GM21529 (cell line): Measurements from ENCODE around the gene BCAR1.
A peak's percentile ranks its signal among the peaks of the same experiment; 100 is the strongest.
"Not testable (repeated sequence)": the region's sequence is repeated elsewhere in the genome, so short reads cannot be mapped to it uniquely, and the experiment has no call there.

Experiments used
- ATAC-seq: cut with Tn5 transposase; IDR thresholded peaks from one replicate; pipeline ENCODE4 v1.9.1; 2021; ENCODE audit not compliant: unreplicated experiment

The BCAR1 gene, protein sequence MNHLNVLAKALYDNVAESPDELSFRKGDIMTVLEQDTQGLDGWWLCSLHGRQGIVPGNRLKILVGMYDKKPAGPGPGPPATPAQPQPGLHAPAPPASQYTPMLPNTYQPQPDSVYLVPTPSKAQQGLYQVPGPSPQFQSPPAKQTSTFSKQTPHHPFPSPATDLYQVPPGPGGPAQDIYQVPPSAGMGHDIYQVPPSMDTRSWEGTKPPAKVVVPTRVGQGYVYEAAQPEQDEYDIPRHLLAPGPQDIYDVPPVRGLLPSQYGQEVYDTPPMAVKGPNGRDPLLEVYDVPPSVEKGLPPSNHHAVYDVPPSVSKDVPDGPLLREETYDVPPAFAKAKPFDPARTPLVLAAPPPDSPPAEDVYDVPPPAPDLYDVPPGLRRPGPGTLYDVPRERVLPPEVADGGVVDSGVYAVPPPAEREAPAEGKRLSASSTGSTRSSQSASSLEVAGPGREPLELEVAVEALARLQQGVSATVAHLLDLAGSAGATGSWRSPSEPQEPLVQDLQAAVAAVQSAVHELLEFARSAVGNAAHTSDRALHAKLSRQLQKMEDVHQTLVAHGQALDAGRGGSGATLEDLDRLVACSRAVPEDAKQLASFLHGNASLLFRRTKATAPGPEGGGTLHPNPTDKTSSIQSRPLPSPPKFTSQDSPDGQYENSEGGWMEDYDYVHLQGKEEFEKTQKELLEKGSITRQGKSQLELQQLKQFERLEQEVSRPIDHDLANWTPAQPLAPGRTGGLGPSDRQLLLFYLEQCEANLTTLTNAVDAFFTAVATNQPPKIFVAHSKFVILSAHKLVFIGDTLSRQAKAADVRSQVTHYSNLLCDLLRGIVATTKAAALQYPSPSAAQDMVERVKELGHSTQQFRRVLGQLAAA

DNA sequence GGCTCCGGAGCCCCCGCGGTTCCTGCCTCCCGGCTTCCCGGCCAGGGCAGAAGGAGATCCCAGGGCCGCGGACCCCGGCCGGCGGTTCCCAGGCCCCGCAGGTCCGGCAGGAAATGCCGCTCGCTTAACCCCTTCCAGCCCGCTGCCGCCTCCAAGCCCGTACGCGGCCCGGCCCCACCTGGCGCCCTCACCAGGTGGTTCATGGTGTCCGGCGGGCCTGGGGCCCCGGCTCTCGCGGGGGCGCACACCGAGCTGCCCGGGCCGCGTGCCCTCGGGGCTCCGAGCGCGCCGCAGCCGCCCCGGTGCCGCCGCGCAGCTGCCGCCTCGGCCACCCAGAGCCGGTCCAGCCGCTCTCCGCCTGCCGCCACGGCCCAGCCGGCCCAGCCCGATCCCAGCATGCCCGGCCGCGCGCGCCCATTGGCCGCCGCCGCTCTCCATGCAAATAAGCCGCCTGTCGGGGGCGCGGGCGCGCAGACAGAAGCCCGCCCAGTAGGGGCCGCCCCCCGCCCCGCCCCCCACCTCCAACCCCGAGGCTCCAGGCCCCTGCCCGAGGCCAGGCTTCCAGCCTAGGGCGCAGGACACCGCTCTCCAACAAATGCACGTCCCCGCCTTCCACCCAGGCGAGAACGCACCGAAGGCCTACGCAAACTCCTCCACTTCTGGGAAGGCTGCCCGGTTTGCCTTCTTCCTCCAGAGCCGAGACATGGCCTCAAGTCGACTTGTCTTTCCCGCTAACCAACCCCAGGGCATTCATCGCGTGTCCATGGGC lies at the start of gene BCAR1:
TSS of gene BCAR1 (minus strand) at position 345 of the 769 bp plus-strand sequence. CDS start at position 203, 142 bp downstream.
- peak; percentile 71 for ATAC-seq

DNA sequence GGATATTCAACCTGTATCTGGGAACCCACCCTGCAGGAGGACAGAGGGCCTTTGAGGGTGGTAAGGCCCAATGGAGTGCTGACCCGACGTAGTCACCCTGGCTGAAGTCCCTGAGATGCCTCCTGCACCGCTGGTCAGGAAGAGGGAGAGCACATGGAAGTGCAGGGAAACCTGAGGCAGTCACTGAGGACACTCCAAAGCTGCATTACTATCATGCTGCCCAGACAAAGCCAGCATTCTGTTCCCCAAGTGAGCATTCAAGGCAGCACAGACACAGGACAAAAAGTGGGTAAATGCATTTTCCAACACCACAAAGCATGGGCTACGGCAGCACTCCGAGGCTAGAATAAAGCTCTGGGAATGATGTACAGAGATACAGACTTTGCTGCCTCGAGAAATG lies 46.8 kb upstream of the BCAR1 start:
- ATAC-seq = no peak

DNA sequence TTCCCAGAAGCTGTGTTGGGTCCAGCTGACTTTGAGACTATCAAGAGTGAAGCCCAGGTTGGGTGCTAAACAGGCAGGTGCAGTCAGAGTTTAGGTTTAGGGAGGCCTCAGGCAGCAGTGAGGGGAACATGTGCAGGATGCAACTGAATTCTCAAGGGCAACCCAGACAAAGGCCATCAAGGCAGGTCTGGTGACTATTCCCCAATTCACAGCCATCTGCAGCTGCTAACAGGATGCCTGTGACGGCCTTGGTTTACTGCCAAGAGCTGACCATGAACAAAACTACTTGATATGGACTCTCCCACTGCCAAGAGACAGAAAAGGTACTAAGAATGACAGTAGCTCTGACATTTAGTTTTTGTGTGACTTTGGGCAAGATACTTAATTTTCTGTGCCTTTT lies 45.2 kb upstream of the BCAR1 start:
- ATAC-seq = no peak

DNA sequence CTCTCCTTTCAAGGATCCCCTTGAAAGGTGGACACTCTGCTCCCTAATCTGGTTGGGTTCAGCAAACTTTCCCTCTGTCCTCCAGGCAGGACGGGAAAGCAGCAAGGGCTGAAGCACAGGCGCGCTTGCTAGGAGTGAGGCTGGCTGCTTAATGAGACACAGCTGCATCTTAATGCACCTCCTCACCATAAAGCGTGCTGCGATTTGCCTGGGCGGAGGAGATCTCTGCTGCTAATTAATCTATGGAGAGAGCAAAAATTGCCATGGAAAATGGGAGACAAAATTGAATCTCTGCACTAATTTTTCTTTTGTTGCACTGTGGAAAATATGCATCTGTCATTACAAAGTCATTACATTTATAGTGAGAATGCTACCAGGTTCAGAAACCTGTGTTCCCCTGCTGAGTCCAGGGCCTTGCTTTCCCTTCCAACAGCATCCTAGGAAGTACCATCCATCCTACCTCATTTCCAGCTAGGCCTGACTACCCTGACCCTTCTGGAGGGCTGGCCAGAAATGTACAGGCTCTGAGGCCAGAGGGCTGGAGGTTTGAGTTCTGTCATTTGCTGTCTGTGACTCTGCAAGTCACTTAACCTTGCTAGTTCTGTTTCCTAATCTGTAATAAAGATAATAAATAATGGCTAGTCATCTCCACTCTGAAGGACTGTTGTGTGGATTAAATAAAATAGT lies 43.5 kb upstream of the BCAR1 start:
- ATAC-seq = no peak

DNA sequence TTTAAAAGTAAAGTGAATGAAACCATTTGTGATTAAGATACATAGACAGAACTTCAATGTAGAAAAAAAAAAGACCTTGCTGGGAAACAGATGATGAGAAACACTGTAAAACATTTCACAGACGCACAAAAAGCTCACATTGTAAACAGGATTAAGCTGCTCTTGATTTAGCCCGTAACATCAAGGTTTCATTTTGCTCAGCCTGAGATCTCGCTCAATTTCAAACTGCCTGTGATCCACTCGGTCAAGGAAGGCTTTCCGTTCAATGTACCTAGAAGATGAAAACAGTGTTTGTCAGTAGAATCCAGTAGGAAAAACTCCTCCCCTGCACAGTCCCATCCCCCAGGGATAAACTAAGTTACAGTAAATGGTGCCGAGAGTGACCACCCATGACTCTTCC lies 42.3 kb upstream of the BCAR1 start:
- no peak for ATAC-seq

DNA sequence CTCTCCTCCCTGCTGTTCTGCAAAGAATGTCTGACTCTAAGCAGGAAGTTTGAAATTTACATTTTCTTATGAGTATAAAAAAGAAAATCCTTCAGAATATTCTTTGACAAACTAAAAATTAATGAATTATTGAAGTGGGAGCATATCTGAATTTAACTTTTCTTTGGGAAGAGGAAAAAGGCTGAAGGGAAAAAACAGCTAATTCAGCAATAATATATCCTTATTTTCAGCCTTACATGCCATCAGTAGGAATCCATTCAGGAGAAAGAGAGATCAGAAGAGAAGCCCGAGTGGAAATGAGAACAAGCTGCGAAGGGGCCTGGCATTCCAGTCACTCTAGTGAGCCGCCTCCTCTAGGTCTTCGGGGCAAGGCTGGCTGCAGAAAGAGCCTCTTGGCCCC lies 41.7 kb upstream of the BCAR1 start:
- no peak for ATAC-seq

DNA sequence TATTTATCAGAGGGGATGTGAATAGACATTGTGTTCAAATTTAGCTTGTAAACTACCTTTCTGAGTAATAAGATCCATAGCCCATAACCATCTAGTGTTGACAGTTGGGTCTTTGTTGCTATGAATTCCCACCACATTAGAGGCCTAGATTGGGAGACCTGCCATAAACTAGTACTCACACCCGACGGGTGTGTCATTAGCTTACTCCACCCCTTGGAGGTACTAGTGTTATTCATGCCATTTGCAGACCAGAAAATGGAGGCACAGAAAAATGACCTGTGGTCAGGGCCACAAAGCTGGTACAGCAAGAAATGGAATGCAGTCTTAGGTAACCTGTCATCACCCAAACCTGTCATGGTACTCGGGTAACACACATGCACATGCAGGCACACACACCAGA lies 41.3 kb upstream of the BCAR1 start:
- no peak for ATAC-seq

DNA sequence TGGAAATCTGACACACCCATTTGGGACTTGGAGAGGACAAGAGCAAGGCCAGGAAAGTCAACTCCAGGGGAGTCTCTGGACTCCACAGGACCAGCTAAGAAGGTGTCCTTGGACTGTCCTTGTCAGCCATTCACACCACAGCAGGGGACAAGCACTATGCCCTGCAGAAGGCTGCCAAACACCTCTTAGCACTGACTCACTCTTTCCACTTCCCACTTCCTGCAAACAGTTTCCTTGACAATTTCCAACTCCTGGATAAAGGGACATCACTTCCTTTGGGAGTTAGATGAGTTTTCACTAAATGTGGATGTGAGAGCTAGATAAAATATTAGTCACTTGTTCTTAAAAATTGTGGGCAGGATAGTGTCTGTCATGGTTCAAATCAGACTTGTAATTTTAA lies 37.8 kb upstream of the BCAR1 start:
- ATAC-seq = no peak

DNA sequence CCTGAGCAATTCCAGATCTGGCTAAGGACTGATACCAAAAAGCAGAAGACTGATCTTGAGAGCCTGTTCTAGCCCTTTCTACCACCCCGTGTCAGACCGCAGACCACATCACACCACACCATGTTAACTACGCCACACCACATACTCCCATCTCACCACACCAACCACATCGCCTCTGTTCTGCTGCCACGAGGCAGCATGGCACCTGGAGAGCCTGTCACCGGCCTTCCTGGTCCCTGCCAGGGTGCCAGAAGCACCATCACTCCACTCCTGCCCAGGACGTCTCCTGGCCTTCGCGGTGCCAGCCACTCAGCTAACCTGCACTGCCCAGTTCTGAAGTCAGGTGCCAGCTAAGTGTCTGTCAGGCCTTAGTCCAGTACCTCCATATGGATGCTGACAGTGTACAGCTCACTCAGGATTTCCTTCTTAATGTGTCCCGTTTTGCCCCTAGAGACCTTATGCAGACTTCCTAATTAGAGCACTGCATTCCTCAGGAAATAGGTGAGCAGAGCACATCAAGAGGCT lies 37.2 kb upstream of the BCAR1 start:
- ATAC-seq = peak; percentile 69

DNA sequence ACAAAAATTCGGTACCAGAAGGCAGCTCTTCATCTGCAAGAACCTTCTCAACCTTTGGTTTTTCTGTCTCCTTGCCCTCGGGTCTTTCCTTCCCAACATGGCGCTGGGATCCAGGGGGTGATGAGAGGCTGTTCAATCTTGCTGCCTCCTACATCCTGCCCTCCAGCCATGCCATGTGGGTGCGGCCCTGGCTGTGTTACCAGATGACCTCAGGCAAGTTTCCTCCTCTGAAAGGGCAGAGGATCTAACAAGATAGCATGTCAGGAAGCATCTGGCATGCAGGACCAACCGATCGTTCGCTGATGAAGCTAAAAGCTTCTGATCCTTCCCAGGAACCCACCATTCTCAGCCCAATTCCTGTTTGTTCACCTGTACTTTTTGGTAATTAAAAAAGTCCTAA lies 36.8 kb upstream of the BCAR1 start:
- no peak for ATAC-seq

DNA sequence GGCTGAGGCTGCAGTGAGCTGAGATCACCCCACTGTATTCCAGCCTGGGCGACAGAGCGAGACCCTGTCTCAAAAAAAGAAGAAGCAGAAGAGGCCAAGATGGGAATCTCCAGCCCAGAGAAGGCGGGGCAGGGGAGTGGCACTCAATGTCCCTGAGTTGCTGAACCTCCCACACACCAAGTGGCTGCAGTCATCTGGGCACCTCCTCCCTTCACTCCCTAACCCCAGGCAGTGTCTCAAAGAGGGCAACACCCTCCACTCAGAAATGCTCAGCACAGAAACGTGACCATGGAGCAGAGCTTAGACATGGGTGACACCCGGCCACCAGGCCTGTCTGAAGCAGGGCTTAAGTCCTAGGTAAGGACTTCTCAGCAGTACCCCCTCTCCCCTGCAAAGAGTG lies 36.3 kb upstream of the BCAR1 start:
- no peak for ATAC-seq

DNA sequence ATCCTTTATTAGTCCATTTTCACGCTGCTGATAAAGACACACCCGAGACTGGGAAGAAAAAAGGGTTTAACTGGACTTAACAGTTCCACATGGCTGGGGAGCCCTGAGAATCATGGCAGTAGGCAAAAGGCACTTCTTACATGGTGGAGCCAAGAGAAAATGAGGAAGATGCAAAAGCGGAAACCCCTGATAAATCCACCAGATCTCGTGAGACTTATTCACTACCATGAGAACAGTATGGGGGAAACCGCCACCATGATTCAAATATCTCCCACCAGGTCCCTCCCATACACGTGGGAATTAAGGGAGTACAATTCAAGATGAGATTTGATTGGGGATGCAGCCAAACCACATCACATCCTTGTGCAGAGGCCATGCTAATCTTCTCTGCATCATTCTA lies 35.0 kb upstream of the BCAR1 start:
- ATAC-seq = no peak

DNA sequence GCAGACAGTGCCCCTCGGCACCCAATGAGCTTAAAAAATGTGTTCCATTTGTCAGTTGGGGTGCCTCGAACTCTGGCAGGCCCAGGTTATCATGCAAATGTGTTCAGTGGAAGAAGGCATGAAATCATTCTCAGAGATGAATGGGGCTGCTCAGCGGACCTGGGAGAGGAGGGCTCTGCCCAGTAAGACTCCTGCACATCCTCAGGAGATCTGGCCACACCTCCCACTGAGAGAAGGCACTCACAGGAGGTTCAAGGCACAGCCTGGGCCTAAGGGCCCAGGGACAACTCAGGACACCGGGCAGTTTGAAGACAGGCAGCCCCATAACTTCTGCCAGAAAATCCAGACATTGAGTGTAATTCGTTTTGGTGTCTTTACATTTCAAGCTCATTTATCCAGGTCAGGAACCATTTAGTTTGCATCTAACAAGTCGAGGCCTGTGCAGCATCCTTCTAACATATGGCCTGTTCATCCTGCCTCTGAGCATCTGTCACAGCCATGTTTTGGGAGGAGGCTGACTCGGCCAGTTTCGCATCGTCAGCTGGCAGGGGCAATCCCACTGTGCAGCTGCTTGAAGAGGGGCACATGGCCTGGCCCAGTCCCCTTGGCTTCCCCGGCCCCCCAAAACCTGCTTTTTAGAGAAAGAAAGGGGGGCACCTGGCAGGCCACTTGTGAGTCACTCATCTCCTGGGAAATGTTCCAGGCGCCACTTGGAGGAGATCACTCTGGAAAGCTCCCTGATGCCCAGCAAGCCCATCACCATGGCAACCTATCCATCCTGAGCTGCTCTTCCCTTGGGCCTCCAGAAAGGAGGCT lies 31.2 kb upstream of the BCAR1 start:
- no peak for ATAC-seq

DNA sequence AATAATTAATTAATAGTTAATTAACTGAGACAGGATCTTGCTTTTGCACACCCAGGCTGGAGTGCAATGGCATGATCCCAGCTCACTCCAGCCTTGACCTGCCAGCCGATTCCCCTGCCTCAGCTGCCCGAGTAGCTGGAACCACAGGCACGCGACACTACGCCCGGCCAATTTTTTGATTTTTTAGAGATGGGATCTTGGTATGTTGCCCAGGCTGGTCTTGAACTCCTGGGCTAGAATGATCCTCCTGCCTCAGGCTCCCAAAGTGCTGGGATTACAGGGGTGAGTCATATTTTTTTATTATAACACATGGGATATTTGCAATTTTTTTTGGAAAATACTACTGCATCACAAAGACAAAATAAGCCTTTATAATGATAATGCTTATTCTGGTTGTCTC lies 30.4 kb upstream of the BCAR1 start:
- ATAC-seq = no peak

DNA sequence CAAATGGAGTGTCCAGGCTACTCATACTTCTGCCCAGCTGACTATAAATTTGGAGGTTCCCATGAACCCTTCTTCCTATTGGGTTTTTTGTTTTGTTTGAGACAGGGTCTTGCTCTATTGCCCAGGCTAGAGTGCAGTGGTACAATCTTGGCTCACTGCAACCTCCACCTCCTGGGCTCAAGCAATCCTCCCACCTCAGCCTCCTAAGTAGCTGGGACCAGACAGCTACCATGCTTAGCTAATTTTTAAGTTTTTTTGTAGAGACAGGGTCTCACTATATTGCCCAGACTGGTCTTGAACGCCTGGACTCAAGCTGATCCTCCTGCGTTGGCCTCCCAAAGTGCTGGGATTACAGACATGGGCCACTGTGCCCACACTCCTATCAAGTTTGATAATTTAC lies 29.6 kb upstream of the BCAR1 start:
- not testable (repeated sequence) for ATAC-seq

DNA sequence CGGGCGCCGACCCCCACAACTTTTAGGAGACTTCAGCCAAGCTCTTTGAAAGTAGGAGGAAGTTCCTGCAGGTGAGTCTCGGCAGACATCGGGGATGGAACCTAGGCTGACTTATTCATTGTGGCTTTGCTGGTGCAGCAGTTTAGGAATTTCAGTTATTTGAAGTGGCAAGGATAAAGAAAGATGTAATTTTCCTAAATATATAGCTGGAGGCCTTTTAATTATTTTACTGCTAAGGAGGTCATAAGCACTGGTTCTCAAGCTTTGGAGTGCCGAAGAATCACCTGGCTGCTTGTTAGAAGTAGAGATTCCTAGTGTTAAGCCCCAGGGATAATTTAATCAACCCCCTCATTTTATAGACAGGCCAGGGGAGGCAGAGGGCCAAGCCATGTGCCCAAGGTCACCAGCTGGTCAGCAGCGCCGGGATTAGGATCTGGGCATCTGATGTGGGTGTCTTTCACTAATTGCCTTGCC lies 28.9 kb upstream of the BCAR1 start:
- no peak for ATAC-seq

DNA sequence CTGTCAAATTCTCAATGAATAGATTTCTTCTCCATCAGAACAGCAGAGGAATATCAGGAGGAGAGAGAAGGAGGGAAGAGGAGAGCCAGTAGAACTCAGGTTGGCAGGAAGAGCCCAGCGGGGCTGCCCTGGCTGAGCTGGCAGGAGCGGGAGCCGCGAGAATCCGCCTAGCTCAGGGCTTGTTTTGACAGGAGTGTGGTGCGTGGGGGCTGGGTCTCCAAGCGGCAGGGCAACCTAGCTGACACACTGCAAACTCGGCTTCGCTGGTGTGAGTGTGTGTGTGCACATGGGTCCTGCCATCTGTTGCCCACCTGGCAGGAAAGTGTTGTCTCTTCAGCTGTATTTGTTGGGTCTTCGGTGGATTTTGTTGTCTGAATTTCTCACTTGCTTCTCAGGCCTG lies 27.9 kb upstream of the BCAR1 start:
- ATAC-seq = no peak

DNA sequence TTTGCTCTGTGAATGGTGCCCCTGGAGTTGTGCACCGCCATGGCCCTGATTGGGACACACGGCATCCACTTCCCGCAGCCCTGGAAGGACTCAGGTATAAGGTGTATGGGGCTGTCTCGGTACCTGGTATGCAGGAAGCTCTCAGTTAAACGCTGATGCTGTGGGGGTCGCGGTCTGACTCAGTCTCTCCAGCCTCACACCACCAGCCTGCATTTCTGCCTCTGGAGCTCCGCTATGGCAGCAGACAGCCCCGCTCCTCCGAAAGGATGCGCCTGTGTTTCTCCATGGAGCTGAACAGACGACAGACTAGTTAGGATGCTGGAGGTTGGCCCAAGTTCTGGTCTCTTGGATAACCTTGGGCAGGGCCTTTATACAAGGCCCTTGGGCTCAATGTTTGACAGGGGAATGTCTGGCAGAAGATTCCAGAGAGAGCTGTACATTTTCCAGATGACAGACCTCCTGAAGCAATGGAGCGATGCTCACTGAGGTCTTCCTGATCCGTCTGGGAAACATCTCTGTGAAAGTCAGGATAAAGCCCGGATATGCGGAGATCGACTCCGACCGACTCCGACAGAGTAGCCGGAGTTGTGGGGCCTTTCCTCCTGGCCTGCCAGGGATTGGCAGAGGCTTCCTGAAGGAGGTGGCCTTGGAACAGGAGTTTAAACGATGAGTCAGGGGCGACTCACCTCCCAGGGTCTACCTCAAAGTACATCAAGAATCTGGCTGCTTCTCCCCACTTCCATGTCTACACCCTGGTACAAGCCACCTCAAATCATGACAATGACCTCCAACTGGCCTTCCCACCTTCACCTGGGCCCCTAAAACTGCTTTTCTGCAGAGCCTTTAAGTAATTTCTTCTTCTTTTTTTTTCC lies 21.9 kb upstream of the BCAR1 start:
- ATAC-seq = no peak

DNA sequence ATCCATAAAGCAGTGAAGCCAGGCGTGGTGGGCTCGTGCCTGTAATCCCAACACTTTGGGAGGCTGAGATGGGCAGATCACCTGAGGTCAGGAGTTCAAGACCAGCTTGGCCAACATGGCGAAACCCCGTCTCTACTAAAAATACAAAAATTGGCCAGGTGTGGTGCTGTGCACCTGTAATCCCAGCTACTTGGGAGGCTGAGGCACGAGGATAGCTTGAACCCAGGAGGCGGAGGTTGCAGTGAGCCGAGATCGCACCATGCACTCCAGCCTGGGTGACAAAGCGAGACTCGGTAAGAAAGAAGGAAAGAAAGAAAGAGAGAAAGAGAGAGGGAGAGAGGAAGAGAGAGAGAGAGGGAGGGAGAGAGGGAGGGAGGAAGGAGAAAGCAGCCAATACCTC lies 21.2 kb upstream of the BCAR1 start:
- not testable (repeated sequence) for ATAC-seq
